H1 (cell line): ENCODE data around the gene LPP. TPM values are rescaled to one million over a fixed set of nuclear protein-coding genes. Genes with fewer than 3 reads are reported as not detected.

Experiments used
- NRF1 ChIP-seq: IDR thresholded peaks from 2 replicates; pipeline ENCODE4 v1.6.1; 2011; ENCODE audit warnings: mild to moderate bottlenecking, low read depth, low read length, improper control_type of control experiment
- polyA plus RNA-seq, 7 experiments: library from polyadenylated mRNA; depleted of rRNA in 3 of 7; stranded (reverse) in 5 of 7; unstranded in 2 of 7; fragments of >200 nt in 5 of 7; fragments of 200-250 nt in 2 of 7; gene quantifications; 1 replicate in 5 of 7; 2 replicates in 1 of 7; 4 replicates in 1 of 7; pipeline versions ENCODE4 v1.2.1 to v1.2.3, GENCODE V29; 2011 to 2013; ENCODE audit warnings: missing spikeins in 2 of 7, mixed read lengths in 2 of 7
- total RNA-seq: library from RNA; stranded (reverse); fragmentation: NEBNext Ultra II Directional; extraction: Animal tissue kit (Norgen Biotek cat#: 25700); gene quantifications from 2 replicates; pipeline ENCODE4 v1.2.1, GENCODE V29; 2021

Gene LPP
- total and polyA plus RNA-seq, 2 of the 8 experiments (the other 6 are each of a cell fraction or from before 2014, with no cell fraction given): 10.0 to 53.3 TPM

DNA sequence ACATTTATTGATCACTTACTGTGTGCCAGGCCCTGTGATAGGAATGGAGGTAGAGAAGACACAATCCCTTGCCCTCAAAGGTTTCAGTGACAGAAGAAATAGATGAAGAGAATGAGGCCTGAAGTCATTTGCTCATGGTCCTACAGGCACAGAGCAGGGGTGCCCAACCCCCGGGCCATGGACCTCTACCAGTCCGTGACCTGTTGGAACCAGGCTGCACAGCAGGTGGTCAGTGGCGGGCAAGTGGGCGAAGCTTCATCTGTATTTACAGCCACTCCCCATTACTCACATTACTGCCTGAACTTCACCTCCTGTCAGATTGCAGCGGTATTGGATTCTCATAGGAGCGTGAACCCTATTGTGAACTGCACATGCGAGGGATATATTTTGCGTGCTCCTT, 480.3 kb downstream of the LPP start (continued):
- TF ChIP-seq NRF1: no peak
- TF ChIP-seq, all 59 proteins: peak for 0
